Breast epithelium (tissue), 4 donors: ENCODE results near the gene TBCK. TPM values are rescaled to one million over a fixed set of nuclear protein-coding genes. Genes with fewer than 3 reads are reported as not detected.
"Not testable (repeated sequence)": the region's sequence is repeated elsewhere in the genome, so short reads cannot be mapped to it uniquely, and the experiment has no call there.

Experiments used
- DNase-seq, 2 donors: peaks; one replicate each; pipeline ENCODE4 v3.0.0-alpha.2; 2019; ENCODE audit warnings: low spot score in 2 of 2
- H3K27ac ChIP-seq, 2 donors: fragments of 200-600 bp; sonication (generic) in 1 of 2; one replicate each; pipeline ENCODE4 v1.5.1; 2016 to 2019; ENCODE audit warnings: mild to moderate bottlenecking in 1 of 2
- H3K27me3 ChIP-seq, 2 donors: fragments of 200-600 bp; sonication (generic) in 1 of 2; one replicate each; pipeline versions ENCODE4 v1.5.1 to v1.6.0; 2017 to 2019; ENCODE audit warnings: control low read depth in 1 of 2, mild to moderate bottlenecking in 1 of 2
- H3K36me3 ChIP-seq: fragments of 200-600 bp; one replicate; pipeline ENCODE4 v1.5.1; 2019
- H3K4me1 ChIP-seq, 2 donors: fragments of 200-600 bp; sonication (generic); one replicate each; pipeline ENCODE4 v1.5.1; 2016 to 2019; ENCODE audit warnings: control low read depth in 1 of 2
- H3K4me3 ChIP-seq, 3 donors: fragments of 200-600 bp; sonication (generic); 1 replicate in 2 of 3; 2 replicates in 1 of 3; pipeline ENCODE4 v1.5.1; 2016 to 2019; ENCODE audit warnings: mild to moderate bottlenecking in 3 of 3, moderate library complexity in 2 of 3
- H3K9me3 ChIP-seq, 2 donors: fragments of 200-600 bp; sonication (generic) in 1 of 2; one replicate each; pipeline ENCODE4 v1.5.1; 2016 to 2019; ENCODE audit warnings: control low read depth in 1 of 2
- POLR2A ChIP-seq: fragments of 450-650 bp; IDR thresholded peaks from one replicate; pipeline ENCODE4 v1.6.1; 2016; ENCODE audit warnings: antibody characterized with exemption, mild to moderate bottlenecking, moderate library complexity
- POLR2AphosphoS5 ChIP-seq, 3 donors: sonication (generic); formaldehyde crosslinking; IDR thresholded peaks; one replicate each; pipeline ENCODE4 v1.6.1; 2017; ENCODE audit warnings: antibody characterized with exemption in 3 of 3
- intact Hi-C: fragments of 100-400 bp; cut with DNase I; formaldehyde crosslinking; loops from one replicate; pipeline ENCODE4 v1.15.1; 2023; ENCODE audit warnings: low total_unique reads
- total RNA-seq, 3 donors: library from RNA; depleted of rRNA; stranded (reverse); fragments of >200 nt; gene quantifications; one replicate each; pipeline ENCODE4 v1.1.0, GENCODE V29; 2016
- TF ChIP-seq, protein P1 (sequence below), 3 donors: fragments of 450-650 bp; IDR thresholded peaks; one replicate each; pipeline ENCODE4 v1.5.1; 2016 to 2017; ENCODE audit warnings: antibody characterized with exemption in 3 of 3, mild to moderate bottlenecking in 3 of 3, moderate library complexity in 3 of 3

The TBCK gene
- total RNA-seq, 3 donors from 2014 or later, result 46.9 to 82.3 (median 57.0) TPM

DNA sequence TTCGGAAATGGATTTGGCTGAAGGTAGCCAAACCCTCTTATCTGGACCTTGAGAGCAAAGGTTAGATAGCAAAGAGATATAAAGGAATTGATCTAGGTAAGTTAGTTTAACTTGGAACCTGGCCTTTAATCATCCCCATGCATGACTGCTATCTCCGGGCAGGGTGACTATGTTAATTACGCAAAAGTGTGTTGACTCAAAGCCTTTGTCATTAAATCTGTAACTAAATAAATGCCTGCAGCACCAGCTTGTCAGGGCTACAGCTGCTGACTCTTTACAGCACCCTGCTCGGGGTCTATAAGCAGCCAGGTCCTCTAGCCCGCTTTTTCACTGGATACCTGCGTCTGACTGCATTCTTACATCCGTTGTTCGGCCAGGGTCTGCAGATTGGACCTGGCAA is 201.7 kb downstream of the TBCK start:
- no peaks in the 10 kb centered on the region for H3K4me1 ChIP-seq
- H3K27me3 ChIP-seq, result no peaks in the 10 kb centered on the region
- DNase-seq, result no peak
- TF ChIP-seq POLR2A (no peak), POLR2AphosphoS5 (IDR thresholded peaks at IDR 0.05) (no peak)
- TF ChIP-seq, protein P1, sequence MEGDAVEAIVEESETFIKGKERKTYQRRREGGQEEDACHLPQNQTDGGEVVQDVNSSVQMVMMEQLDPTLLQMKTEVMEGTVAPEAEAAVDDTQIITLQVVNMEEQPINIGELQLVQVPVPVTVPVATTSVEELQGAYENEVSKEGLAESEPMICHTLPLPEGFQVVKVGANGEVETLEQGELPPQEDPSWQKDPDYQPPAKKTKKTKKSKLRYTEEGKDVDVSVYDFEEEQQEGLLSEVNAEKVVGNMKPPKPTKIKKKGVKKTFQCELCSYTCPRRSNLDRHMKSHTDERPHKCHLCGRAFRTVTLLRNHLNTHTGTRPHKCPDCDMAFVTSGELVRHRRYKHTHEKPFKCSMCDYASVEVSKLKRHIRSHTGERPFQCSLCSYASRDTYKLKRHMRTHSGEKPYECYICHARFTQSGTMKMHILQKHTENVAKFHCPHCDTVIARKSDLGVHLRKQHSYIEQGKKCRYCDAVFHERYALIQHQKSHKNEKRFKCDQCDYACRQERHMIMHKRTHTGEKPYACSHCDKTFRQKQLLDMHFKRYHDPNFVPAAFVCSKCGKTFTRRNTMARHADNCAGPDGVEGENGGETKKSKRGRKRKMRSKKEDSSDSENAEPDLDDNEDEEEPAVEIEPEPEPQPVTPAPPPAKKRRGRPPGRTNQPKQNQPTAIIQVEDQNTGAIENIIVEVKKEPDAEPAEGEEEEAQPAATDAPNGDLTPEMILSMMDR (IDR thresholded peaks at IDR 0.05), result no peak
- no peak overlapping the region for H3K27ac ChIP-seq
- H3K4me3 ChIP-seq, result no peak overlapping the region
- H3K36me3 ChIP-seq, result no peaks in the 10 kb centered on the region
- peaks cover 28 to 32% of the 10 kb centered on the region in 2 donors for H3K9me3 ChIP-seq
- intact Hi-C loops, result no loop called here

DNA sequence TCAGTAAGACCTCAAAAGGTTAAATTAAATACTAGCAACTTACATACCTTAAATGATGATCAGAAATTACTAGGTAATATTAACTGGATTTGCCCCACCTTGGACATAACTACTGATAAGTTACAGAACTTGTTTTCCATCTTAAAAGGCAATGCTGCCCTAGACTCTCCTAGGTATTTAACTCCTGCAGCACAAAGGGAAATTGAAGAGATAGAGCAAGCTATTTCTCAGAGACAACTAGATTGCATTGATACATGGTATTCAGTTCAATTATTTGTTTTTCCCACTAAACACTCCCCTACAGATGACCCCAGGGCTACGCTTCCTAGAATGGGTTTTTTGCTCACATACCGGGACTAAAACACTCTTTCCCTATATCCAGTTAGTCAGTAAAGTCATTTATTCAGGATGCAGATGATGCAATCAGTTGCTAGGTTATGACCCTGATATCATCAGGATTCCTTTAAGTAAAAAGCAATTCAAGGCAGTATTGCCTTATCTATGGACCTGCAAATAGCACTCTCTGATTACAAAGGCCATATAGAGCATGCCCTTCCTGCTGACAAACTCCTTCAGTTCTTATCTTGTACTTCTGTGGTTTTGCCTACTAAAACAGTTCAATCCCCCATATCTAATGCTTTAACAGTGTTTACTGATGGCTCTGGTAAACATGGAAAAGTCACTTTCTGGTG is 204.1 kb downstream of the TBCK start:
- H3K27me3 ChIP-seq, intact Hi-C loops, H3K4me1 ChIP-seq, DNase-seq, H3K36me3 ChIP-seq, H3K4me3 ChIP-seq, H3K27ac ChIP-seq: not testable (repeated sequence)
- peaks cover 32 to 36% of the 10 kb centered on the region in 2 donors for H3K9me3 ChIP-seq

- H3K4me3 ChIP-seq, result no peak overlapping the region
- H3K27ac ChIP-seq, result no peak overlapping the region
- H3K36me3 ChIP-seq, result no peaks in the 10 kb centered on the region
- H3K27me3 ChIP-seq, result no peaks in the 10 kb centered on the region
- H3K9me3 ChIP-seq, result peaks cover 32 to 36% of the 10 kb centered on the region in 2 donors
- DNase-seq, result no peak
- intact Hi-C loops, result no loop called here
- TF ChIP-seq, protein P1 (IDR thresholded peaks at IDR 0.05), result no peak
- TF ChIP-seq POLR2AphosphoS5 (IDR thresholded peaks at IDR 0.05) (no peak), POLR2A (no peak)
- no peaks in the 10 kb centered on the region for H3K4me1 ChIP-seq
Measured at GRCh38 chr4:106109929-106110328, 206.1 kb downstream of the TBCK start.

GRCh38 chr4:106105697-106106096 is 210.3 kb downstream of the TBCK start:
- no peak for DNase-seq
- Histone ChIP-seq H3K4me1 (no peaks in the 10 kb centered on the region), H3K27me3 (no peaks in the 10 kb centered on the region), H3K9me3 (peaks cover 15 to 18% of the 10 kb centered on the region in 2 donors), H3K36me3 (no peaks in the 10 kb centered on the region), H3K27ac (no peak overlapping the region), H3K4me3 (no peak overlapping the region)
- TF ChIP-seq, protein P1 (IDR thresholded peaks at IDR 0.05), result no peak
- no peak for TF ChIP-seq POLR2A
- no peak for TF ChIP-seq POLR2AphosphoS5 (IDR thresholded peaks at IDR 0.05)
- intact Hi-C loops, result no loop called here

GRCh38 chr4:106104276-106104675 is 211.7 kb downstream of the TBCK start:
- DNase-seq, result no peak
- Histone ChIP-seq H3K27ac (no peak overlapping the region), H3K4me3 (no peak overlapping the region), H3K9me3 (peaks cover 4% of the 10 kb centered on the region in 2 donors), H3K36me3 (no peaks in the 10 kb centered on the region), H3K27me3 (no peaks in the 10 kb centered on the region), H3K4me1 (no peaks in the 10 kb centered on the region)
- TF ChIP-seq POLR2AphosphoS5 (IDR thresholded peaks at IDR 0.05) (no peak), POLR2A (no peak)
- intact Hi-C loops, result no loop called here

DNA sequence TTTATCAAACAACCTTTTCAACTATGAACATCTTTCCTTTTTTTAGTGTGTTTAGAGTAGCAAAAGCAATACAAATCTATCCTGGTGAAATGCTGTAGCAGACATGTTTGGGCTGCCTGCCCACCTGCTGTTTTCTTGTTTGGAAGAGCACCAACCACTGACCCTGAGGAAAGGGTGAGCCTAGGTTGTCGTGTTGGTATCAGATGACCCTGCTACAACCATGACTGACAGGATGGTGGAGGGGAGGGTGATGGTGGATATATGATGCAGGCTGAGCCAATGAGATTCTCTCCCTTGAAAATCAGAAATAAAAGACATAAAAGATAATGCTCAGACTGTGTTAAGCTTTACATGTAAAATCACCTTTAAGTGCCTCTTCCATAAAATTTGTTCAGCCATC is 219.6 kb downstream of the TBCK start:
- H3K27me3 ChIP-seq, result no peaks in the 10 kb centered on the region
- no peaks in the 10 kb centered on the region for H3K36me3 ChIP-seq
- no peak for TF ChIP-seq POLR2A
- no peak for TF ChIP-seq POLR2AphosphoS5 (IDR thresholded peaks at IDR 0.05)
- TF ChIP-seq, protein P1 (IDR thresholded peaks at IDR 0.05), result no peak
- H3K9me3 ChIP-seq, result peaks cover 3 to 9% of the 10 kb centered on the region in 2 donors
- H3K27ac ChIP-seq, result no peak overlapping the region
- no peaks in the 10 kb centered on the region for H3K4me1 ChIP-seq
- intact Hi-C loops, result no loop called here
- H3K4me3 ChIP-seq, result no peak overlapping the region
- no peak for DNase-seq
